B cell (primary cell): Measurements from ENCODE around the gene NOC2L.

Source experiments
- CTCF ChIP-seq: fragments of 200-600 bp; IDR thresholded peaks from one replicate; pipeline ENCODE4 v1.8.0; 2022; ENCODE audit warnings: antibody characterized with exemption, mild to moderate bottlenecking
- EZH2 ChIP-seq: IDR thresholded peaks from 2 replicates; pipeline ENCODE4 v1.6.1; 2012; ENCODE audit warnings: borderline replicate concordance, low read depth, mild to moderate bottlenecking, moderate library complexity, low read length; ENCODE audit not compliant: insufficient read depth, poor library complexity, severe bottlenecking

- TF ChIP-seq CTCF: no peak
- no peak for TF ChIP-seq EZH2
These were observed 44.7 kb downstream of the NOC2L start for GRCh38 chr1:914131-914890.
